Activated CD8-positive, alpha-beta memory T cell treated with anti-CD3 and anti-CD28 coated beads for 1 hour (primary cell): Measurements from ENCODE around the gene NDUFA13.

ENCODE experiments used
- DNase-seq, 2 donors: peaks; one replicate each; pipeline ENCODE4 v3.0.0-alpha.2; 2020; ENCODE audit warnings: low read depth in 1 of 2; ENCODE audit errors: extremely low read depth in 1 of 2

NDUFA13 gene

DNA sequence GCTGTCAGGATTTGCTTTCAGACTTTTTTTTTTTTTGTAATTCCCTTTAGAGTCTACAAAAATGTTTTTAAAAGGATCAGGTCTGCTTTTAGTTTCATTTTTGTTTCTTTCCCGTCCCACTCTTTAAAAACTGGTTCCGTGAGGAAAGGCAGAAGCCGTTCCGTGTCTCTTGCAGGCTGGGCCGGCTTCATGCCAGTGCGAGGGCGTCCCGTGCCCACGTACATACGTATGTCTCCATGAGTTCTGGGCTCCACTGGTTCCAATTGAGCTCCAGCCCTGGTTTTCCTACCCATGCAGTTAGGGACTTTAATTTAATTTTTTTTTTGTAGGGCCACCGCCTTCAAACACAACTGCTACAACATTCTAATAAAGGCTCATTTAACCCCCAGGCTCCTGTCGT is 9.4 kb upstream of the NDUFA13 start:
- DNase-seq, result no peak

DNA sequence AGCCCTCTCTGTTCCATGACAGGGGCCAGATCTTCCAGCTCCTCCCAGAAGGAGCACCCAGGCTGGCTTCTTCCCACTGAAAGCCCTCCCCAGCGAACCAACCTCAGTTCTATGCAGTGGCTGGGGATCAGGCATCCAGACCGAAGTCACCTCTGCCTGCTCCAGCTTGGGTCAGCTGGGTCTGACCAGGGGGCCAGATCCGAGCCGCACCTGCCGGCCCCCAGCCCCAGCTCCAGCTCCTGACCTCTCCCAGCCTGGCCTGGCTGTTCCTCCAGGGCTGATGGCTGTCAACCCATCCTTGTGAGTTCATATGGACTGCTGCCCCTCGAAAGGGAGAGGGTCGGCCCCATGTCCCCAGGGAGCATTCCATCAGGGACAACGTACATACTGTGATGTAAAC is 8.7 kb upstream of the NDUFA13 start:
- DNase-seq, result no peak

DNA sequence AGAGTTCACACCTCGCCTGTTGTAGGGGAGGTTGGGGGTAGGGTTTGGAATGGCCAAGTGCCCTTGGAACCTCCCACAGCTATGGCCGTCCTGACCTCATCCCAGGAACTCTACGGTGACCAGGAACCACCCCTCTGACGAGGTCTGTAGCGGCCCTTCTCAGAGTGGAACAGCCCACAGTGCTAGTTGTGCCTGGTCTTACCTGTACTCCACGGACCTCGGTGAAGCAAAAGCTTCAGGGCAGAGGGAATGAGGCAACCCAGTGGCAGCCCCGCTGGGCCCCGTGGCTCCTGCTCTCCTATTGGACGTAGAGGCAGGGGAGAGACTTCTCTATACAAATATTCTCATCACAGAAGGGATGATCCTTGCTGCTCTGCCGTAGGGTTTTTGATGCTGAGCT is 7.8 kb upstream of the NDUFA13 start:
- no peak for DNase-seq

DNA sequence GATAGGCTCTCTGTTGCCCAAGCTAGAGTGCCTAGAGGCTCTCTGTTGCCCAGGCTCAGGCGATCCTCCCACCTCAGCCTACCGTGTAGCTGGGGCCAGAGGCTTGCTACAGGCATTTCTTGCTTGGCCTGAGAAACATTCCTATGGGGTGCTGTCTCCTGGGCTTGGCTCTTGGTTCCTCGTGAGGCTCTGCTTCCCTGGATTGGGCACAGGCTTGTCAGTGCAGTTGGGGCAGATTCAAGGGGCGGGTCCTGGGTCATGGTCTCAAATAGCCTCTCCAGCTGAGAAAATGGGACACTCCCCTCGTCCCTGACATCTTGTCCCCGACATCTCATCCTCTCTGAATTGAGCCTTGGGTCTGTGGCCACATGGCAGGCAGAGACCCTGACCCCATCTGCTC is 5.6 kb upstream of the NDUFA13 start:
- no peak for DNase-seq

DNA sequence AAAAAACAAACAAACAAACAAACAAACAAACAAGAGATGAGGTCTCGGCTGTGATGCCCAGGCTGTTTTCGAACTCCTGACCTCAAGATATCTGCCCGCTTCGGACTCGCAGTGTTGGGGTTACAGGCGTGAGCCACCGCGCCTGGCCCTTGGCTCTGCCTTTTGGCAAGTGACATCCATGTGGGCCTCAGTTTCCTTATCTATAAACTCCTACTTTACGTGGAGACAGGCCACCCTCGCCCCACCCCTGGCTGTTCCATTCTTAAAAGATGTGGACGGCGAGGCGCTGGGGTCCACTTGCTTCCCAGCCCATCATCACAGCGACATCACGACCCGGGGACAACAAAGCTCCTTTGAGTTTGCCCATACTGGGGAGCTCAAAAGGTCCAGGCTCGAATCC is 2.3 kb upstream of the NDUFA13 start:
- DNase-seq, result no peak

DNA sequence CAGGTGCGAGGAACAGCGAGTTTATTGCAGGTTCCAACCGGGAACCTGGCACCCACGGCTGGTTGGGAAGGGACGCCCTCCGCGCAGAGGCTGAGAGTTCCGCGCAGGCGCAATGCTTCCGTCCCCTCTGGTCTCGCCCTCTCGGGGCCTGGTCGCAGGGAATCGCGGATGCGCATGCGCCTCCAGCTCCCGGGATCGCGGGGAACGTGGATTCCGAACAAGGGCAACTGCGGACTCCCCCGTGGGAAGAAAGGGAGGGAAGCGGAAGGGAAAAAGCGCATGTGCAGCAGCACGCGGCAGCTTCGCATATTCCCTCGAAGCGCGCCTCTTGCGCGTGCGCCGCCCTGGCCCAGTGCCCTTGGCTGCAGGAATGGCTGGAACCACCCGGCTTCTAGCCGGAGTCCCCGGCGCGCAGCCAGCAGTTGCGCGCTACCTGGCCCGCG is 1.8 kb upstream of the NDUFA13 start:
- no peak for DNase-seq

DNA sequence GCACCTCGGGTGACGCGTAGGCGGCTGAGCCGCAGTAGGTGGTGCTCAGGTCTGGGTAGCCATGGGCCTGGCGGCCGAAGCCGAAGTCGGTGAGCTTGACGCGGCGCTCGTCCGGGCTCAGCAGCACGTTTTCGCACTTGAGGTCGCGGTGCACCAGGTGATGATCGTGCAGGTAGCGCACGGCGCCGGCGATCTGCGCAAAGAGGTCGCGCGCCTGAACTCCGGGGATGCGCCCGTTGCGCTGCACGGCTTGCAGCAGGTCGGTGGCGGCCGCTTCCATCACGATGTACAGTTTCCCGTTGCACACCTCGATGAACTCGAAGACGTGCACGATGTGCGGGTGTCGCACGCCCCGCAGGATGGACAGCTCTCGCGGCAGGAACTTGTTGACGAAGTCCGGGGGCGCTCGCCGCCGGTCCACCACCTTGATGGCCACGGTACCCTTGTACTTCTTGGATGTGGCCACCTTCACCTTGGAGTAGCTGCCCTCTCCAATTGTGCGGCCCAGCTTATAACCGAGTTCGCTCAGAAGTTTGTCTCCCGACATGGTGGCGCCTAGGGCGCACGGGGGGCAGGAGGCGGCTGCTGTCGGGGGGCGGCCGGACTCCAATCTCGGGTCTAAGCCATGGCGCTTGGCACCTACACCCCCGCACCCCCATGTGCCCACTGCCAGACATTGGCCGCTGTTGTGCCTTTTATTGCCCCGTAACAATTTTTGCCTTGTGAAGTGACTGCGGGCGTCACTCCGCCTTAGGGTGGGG is 964 bp upstream of the NDUFA13 start, which contains the start of gene TSSK6:
TSSK6 (minus strand) TSS at position 668 of the 761 bp plus-strand sequence; CDS start at position 547, 121 bp downstream.
- DNase-seq, result no peak

DNA sequence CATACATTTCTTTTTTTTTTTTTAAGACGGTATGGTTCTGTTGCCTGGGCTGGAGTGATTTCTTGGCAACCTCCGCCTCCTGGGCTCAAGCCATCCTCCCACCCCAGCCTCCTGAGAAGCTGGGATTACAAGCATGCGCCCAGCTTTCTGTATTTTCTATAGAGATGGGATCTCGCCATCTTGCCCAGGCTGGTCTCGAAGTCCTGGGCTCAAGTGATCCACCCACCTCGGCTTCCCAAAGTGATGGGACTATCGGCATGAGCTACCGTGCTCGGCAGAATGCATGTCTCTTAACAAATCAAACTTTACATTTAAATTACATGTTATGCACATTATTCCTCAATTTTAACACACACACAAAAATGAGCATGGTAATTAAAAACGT is 1.2 kb downstream of the NDUFA13 start:
- no peak for DNase-seq

DNA sequence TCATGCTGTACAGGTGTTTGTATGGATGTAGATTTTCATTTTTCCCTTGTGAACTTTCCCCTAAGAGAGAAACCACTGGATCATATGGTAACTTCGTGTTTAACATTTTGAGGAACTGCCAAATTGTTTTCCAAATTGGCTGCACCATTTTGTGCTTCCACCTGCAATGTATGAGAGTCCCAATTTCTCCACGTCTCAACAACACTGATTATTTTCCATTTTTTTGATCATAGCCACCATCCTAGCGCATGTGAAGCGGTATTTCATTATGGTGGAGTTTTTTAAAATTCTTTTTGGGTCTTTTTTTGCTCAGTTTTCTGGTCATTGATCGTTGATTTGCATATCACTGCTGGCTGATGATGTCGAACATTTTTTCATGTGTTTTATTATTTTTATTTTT is 5.0 kb downstream of the NDUFA13 start:
- no peak for DNase-seq

DNA sequence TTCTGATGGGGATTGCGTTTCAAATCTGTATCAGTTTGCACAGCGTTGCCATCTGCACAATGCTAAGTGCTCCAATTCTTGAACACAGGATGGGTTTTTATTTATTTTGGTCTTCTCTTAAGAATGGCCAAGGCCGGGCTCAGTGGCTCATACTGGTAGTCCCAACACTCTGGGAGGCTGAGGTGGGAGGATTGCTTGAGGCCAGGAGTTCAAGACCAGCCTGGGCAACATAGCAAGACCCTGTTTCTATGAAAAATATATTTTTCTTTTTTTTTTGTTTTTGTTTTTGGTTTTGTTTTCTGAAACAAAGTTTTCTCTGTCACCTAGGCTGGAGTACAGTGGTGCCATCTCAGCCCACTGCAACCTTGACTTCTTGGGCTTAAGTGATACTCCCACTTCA is 7.2 kb downstream of the NDUFA13 start:
- DNase-seq, result no peak

DNA sequence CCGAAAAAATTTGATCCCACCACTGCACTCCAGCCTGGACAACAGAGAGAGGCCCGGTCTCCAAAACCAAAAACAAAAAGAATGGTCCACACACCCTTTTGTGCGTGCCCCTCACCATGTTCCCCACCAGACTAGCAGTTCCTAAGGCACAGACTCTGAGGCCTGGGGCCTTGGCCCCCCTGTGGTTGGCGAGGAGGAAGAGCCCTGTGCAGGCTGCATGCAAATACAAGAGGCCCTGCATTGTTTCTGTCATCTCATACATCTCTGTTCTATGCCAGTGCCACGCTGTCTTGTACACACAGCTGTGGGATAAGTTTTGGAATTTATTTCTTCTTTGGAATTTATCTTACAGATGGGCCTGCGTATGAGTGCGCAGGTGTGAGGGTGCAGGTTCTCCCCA is 8.0 kb downstream of the NDUFA13 start:
- no peak for DNase-seq

DNA sequence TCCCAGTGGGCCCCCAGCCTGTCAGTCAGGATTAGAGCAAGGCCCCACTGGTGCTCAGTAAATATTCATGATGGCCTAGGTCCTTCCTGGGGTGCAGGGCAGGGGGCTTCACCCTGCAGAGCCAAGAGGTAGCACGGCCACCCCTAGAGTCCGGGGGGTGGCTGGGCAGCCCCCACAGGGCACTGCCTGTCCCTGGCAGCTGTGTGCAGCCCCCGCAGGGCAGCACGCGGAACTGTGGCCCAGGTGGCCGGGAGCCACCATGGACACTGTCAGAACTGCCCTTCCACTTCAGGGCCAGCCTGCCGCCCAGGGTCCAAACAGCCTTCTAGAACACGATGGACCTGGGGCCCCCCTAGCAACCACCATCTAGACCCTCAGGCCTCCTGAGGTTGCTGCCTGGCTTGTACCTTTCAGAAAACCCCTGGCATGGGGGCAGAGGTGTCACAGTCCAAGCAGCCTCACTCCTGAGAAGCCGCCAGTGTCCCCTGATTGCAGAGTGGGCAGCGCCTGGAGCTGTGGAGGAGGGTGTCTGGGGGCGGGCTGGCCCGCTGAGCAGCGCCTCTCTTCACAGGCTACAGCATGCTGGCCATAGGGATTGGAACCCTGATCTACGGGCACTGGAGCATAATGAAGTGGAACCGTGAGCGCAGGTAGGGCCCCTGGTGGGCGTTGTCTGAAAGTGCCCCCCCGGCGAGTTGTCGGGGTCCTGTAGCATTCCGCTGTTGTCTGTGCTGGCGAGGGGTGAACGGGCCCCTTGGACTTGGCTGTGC is 9.8 kb downstream of the NDUFA13 start:
- DNase-seq, result no peak

DNA sequence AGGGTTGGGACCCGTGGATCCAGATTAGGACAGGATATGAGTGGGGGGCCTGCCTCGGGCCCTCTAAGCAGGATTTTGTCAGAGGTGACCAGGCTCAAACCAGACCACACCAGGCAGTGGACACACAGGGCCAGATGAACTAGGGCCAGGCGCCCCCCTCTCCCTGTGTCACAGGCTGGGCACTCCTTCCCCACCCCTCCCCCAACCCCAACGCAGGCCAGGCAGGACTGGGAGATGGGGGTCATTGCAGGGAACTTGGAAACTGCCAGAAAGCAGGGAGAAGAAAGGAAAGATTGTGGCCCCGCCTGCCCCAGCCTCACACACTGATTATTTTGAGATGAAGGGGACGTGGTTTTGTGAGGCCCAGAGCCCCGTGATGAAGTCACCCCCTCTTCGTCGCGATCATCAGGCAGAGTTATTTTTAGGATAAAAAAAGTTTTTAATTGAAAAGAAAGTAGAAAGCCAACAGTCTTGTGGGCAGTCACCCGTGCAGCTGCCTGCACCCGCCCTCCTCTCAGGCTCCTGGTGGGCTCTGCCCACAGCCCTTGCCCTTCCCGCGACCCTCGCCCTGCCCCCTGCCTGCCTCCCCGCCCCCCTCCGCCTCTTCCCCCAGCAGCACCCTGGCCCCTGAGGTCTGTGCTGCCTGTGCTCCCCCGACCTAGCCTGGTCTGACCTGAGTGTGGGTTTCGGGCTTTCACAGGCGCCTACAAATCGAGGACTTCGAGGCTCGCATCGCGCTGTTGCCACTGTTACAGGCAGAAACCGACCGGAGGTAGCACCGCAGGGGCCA is 10.8 kb downstream of the NDUFA13 start:
- DNase-seq, result no peak

DNA sequence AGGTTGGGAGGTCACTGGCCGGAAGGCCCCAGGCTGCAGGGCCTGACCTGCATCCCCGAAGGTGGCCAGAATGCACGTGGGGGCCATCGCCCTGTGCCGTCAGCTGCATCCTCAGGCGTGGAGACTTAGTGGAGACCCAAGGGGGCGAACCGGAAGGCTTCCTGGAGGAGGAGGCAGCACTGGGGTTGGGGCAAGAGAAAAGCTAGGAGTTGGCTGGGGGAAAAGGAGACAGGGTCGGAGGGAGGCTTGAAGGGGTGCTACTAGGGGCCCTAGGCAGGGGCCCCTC is 11.3 kb downstream of the NDUFA13 start:
- DNase-seq, result no peak

DNA sequence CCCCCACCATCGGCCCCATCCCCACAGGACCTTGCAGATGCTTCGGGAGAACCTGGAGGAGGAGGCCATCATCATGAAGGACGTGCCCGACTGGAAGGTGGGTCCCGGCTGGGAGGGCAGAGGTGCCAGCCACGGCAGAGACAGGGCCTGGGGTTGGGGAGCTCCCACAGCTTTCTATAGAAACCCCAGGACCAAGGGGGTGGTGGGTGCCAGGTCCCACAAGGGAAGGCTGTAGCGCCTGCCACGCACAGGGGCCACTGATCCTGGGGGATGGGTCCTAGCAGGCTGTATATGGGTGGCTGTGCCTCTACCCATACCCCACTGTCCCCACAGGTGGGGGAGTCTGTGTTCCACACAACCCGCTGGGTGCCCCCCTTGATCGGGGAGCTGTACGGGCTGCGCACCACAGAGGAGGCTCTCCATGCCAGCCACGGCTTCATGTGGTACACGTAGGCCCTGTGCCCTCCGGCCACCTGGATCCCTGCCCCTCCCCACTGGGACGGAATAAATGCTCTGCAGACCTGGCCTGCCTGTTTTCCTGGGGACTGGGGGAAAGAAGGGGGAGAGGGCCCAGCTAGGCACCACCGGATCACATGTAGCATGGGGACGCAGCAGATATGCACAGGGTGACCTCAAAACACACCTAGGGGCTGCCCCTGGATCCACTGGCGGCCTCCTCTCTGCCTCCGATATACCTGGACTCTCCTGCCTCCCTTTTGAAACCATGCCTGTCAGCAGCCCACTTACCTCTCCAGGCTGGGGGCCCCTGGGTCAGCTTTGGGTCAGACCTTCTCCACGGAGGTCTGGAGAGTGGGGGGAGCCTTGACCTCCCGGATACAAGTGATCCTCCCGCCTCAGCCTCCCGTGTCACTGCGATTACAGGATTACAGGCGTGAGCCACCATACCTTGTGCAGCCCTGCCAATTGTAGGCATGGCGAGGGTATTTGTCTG is 11.9 kb downstream of the NDUFA13 start:
- DNase-seq, result no peak

DNA sequence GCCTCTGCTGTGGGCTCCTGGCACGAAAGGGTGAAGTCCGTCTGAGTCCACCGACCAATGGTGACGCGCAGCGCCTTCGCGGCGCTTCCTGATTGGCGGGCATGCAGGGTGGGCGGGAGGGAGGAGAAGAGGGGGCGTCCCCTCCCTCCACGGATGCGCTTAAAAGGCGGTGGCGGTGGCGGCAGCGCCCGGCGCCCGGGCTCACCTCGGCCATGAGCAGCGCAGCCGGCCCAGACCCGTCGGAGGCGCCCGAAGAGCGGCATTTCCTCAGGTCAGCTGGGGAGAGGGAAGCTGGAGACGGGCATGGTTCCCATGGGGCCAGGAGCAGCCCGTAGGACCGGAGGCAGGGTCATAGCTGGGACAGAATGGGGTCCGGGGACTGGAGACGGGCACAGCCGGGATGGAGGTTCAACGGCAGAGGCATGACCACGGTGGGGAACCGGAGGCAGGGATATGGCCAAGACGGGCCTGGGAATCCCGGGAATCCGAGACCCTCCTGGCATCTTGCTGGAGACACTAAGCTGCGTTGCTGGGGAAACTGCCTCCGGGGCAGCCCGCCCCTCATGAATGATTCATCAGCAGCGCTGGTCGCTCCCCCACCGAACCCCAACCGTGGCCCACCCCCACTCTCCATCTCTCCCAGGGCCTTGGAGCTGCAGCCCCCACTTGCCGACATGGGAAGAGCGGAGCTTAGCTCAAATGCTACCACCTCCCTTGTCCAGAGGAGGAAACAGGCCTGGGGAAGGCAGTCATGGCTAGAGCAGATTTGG is 12.9 kb downstream of the NDUFA13 start, which contains the start of gene YJEFN3:
YJEFN3 (plus strand) TSS at position 191 of the 770 bp plus-strand sequence; CDS start at position 213, 22 bp downstream.
- DNase-seq, result no peak

DNA sequence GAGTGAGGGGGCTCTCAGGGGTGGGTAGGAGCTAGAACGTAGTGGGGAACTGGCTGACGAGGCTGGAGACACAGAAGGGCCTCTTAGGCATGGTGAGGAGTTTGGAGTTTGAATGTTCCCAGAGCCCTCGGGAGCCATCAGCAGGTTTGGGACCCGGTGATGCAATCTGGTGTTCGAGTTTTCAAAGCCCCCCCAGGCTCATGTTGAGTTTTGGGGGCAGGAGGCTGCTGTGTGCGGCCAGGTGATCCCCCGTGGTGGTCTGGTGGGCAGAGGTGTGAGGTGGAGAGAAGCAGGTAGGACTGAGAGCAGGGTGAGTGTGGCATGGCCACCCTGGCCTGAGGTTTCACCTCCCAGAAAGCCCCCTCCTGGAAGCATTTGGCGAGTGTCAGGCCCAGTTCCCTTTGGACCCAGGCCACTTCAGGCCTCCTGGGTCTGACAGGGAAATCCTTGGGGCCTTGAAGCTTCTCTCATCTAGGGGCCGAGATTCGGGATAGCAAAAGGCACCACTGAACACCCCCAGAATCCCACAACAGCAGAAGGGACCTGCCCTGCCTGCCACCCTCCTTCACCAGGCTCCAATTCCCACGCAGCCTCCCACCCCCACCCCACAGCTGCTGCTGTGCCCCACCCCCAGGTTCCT is 13.9 kb downstream of the NDUFA13 start:
- DNase-seq, result no peak

DNA sequence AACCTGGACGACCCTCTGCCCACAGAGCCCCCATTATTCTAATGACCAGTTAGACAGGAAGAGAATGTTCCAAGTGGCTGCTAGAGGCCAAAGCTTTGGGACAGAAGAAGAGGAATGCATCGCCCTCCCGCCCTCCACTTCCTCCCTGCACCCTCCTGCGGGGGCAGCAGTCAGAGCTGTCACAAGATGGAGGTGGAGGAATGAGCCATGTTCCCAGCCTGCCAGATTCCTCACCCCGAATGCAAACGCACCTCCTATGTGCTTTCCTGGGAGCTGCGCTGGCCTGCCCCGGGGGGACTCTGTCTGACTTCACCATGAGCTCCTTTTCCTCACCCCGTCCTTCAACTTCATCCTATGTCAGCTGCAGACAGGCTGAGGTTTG is 14.4 kb downstream of the NDUFA13 start:
- DNase-seq, result no peak

DNA sequence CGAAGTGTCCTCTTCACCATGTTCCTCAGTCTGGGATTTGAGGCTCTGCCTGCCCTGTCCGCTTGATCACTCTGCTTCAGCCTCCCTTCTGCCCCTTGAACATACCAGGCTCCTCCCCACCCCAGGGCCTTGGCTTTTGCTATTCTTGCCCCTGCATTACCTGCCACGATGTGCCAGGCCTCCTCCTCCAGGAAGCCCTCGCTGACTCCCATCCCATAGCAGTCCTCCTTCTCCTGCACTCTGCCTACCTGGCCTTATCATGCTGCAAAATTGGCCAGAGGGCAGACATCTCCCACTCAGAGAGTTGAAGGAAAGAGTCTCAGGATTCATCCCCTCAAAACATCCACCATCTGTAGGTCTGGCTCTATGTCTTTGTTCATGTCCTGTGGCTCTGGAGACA is 14.9 kb downstream of the NDUFA13 start:
- DNase-seq, result no peak
